ENCODE results near the gene SEMA4B. TPM values are rescaled to one million over a fixed set of nuclear protein-coding genes. Genes with fewer than 3 reads are reported as not detected.
"Not testable (repeated sequence)": the region's sequence is repeated elsewhere in the genome, so short reads cannot be mapped to it uniquely, and the experiment has no call there.

SEMA4B gene
- total RNA-seq, 1 experiment from 2014 or later, result 32.5 TPM

DNA sequence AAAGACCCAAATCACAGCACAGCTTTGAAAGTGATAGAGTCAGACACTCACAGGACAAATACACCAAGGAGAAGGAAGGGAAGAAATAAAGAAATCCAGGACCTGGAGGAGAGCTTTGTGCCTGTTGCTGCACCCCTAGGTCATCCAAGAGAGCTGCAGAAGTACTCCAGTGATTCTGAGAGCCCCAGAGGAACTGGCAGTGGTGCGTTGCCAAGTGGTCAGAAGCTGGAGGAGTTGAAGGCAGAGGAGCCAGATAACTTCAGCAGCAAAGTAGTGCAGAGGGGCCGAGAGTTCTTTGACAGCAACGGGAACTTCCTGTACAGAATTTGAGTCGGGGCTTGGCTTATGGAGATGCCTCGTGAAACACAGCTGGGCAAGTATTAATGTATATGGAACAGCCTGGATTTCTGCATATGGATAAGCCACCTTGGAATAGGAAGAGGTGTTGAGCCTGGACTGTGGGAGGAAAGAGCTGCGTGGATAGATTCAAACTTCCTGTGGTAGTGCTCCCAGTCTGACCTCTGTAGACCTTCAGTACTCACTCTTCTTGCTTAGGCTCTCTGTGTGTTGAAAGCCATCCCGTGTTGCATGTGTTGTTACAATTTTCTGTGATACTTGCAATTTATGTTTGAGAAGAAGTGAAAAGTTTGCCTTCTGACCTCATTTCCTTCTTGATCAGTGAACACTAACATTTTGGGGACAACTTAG, 70.5 kb downstream of the SEMA4B start:
- Histone ChIP-seq H2BK20ac (ENCODE audit: low read depth, low read length, poor library complexity, severe bottlenecking) (no peak overlapping the region), H2BK5ac (ENCODE audit: insufficient read length, low read length) (no peak overlapping the region), H3T11ph (ENCODE audit: low read length) (no peak overlapping the region), H3K4me2 (ENCODE audit: insufficient read depth, insufficient read length, low read length) (no peak overlapping the region), H3K23ac (ENCODE audit: insufficient read length, low read depth, low read length) (no peak overlapping the region), H3K9me3 (ENCODE audit: control insufficient read depth, low read depth, low read length) (no peaks in the 10 kb centered on the region), H3K56ac (ENCODE audit: insufficient read length, low read depth, low read length) (no peak overlapping the region), H3K23me2 (ENCODE audit: insufficient read length, low read depth, low read length, poor library complexity, severe bottlenecking) (peaks cover 1% of the 10 kb centered on the region), H4K5ac (ENCODE audit: insufficient read length, low read depth, low read length) (no peak overlapping the region), H3K4me1 (ENCODE audit: insufficient read depth, low read length) (no peaks in the 10 kb centered on the region; the same call in 1 of the 2 replicates), H3K79me2 (ENCODE audit: insufficient read depth, low read length) (peaks cover 5% of the 10 kb centered on the region; the same call in 1 of the 2 replicates), H2AFZ (ENCODE audit: low read length) (no peak overlapping the region), H2BK120ac (ENCODE audit: low read depth, low read length, poor library complexity, severe bottlenecking) (no peak overlapping the region), H3K14ac (ENCODE audit: insufficient read depth, low read length) (no peak overlapping the region), H3K9ac (ENCODE audit: extremely low read depth, insufficient read length, low read length) (no peak overlapping the region), H3K27ac (ENCODE audit: insufficient read length, low read depth, low read length) (no peak overlapping the region), H2BK15ac (ENCODE audit: low read depth, low read length) (no peak overlapping the region), H4K20me1 (ENCODE audit: control insufficient read depth, insufficient read depth, insufficient read length) (no peaks in the 10 kb centered on the region), H2AK5ac (ENCODE audit: insufficient read length, low read length) (no peak overlapping the region), H2BK12ac (ENCODE audit: insufficient read length, low read depth, low read length) (no peak overlapping the region), H3K4ac (ENCODE audit: low read depth, low read length) (no peak overlapping the region), H4K91ac (ENCODE audit: insufficient read length, low read depth, low read length) (no peak overlapping the region), H3K18ac (ENCODE audit: insufficient read length, low read depth, low read length) (no peak overlapping the region), H4K8ac (replicated peaks; ENCODE audit: insufficient read length, low read depth, low read length) (no peak overlapping the region), H3K79me1 (ENCODE audit: insufficient read depth, low read depth, low read length, poor library complexity, severe bottlenecking) (no peaks in the 10 kb centered on the region), H3K27me3 (ENCODE audit: insufficient read depth, low read length) (no peaks in the 10 kb centered on the region)
- TF ChIP-seq, protein P1, sequence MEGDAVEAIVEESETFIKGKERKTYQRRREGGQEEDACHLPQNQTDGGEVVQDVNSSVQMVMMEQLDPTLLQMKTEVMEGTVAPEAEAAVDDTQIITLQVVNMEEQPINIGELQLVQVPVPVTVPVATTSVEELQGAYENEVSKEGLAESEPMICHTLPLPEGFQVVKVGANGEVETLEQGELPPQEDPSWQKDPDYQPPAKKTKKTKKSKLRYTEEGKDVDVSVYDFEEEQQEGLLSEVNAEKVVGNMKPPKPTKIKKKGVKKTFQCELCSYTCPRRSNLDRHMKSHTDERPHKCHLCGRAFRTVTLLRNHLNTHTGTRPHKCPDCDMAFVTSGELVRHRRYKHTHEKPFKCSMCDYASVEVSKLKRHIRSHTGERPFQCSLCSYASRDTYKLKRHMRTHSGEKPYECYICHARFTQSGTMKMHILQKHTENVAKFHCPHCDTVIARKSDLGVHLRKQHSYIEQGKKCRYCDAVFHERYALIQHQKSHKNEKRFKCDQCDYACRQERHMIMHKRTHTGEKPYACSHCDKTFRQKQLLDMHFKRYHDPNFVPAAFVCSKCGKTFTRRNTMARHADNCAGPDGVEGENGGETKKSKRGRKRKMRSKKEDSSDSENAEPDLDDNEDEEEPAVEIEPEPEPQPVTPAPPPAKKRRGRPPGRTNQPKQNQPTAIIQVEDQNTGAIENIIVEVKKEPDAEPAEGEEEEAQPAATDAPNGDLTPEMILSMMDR (conservative IDR thresholded peaks at IDR 0.05), result no peak
- Mint-ChIP-seq H3K9me3 (no peaks in the 10 kb centered on the region), H3K4me1 (peaks cover 20% of the 10 kb centered on the region in 2 experiments), H3K27ac (no peak overlapping the region), H3K36me3 (ENCODE audit: insufficient read depth in 1 of 3, low read depth in 3 of 3) (peaks cover 29 to 65% (median 58%) of the 10 kb centered on the region in 3 experiments; a peak in 6 of 7 replicates), H3K4me3 (no peak overlapping the region), H3K27me3 (ENCODE audit: low read depth) (no peaks in the 10 kb centered on the region)
- no CpG with 5 or more reads among the region's 7 CpGs for WGBS (ENCODE audit: extremely low coverage, insufficient read length, low lambda C conversion rate)
- DNase-seq, result no peak

DNA sequence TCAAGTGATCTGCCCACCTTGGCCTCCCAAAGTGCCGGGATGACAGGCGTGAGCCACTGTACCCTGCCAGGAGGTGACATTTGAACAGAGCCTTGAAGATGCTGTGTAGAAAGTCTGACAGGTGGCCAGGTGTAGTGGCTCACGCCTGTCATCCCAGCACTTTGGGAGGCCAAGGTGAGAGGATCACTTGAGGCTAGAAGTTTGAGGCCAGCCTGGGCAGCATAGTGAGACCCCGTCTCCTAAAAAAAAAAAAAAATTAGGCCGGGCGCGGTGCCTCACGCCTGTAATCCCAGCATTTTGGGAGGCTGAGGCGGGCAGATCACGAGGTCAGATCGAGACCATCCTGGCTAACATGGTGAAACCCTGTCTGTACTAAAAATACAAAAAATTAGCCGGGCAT, 77.3 kb downstream of the SEMA4B start:
- not testable (repeated sequence) for H3K36me3 Mint-ChIP-seq (ENCODE audit: insufficient read depth in 1 of 3, low read depth in 3 of 3); H3K9ac ChIP-seq (ENCODE audit: extremely low read depth, insufficient read length, low read length); H3K27ac Mint-ChIP-seq; H3K4me2 ChIP-seq (ENCODE audit: insufficient read depth, insufficient read length, low read length); H4K5ac ChIP-seq (ENCODE audit: insufficient read length, low read depth, low read length); H3K18ac ChIP-seq (ENCODE audit: insufficient read length, low read depth, low read length); H2BK120ac ChIP-seq (ENCODE audit: low read depth, low read length, poor library complexity, severe bottlenecking); H3K27ac ChIP-seq (ENCODE audit: insufficient read length, low read depth, low read length); H3K9me3 Mint-ChIP-seq; H3K9me3 ChIP-seq (ENCODE audit: control insufficient read depth, low read depth, low read length); H3K14ac ChIP-seq (ENCODE audit: insufficient read depth, low read length); H3K27me3 Mint-ChIP-seq (ENCODE audit: low read depth); H2AFZ ChIP-seq (ENCODE audit: low read length); H3K4ac ChIP-seq (ENCODE audit: low read depth, low read length); H3K4me1 Mint-ChIP-seq; H4K8ac ChIP-seq (replicated peaks; ENCODE audit: insufficient read length, low read depth, low read length); H2BK20ac ChIP-seq (ENCODE audit: low read depth, low read length, poor library complexity, severe bottlenecking); H3K79me1 ChIP-seq (ENCODE audit: insufficient read depth, low read depth, low read length, poor library complexity, severe bottlenecking); H3T11ph ChIP-seq (ENCODE audit: low read length); H3K23ac ChIP-seq (ENCODE audit: insufficient read length, low read depth, low read length); H3K4me1 ChIP-seq (ENCODE audit: insufficient read depth, low read length); H2BK5ac ChIP-seq (ENCODE audit: insufficient read length, low read length); H2AK5ac ChIP-seq (ENCODE audit: insufficient read length, low read length); H3K27me3 ChIP-seq (ENCODE audit: insufficient read depth, low read length); H3K23me2 ChIP-seq (ENCODE audit: insufficient read length, low read depth, low read length, poor library complexity, severe bottlenecking); H3K79me2 ChIP-seq (ENCODE audit: insufficient read depth, low read length); H3K4me3 Mint-ChIP-seq; H4K91ac ChIP-seq (ENCODE audit: insufficient read length, low read depth, low read length); DNase-seq; H3K56ac ChIP-seq (ENCODE audit: insufficient read length, low read depth, low read length); H4K20me1 ChIP-seq (ENCODE audit: control insufficient read depth, insufficient read depth, insufficient read length); H2BK15ac ChIP-seq (ENCODE audit: low read depth, low read length); H2BK12ac ChIP-seq (ENCODE audit: insufficient read length, low read depth, low read length)
- WGBS (ENCODE audit: extremely low coverage, insufficient read length, low lambda C conversion rate), result no CpG with 5 or more reads among the region's 12 CpGs

Measured in H9 (cell line).